Cardiac muscle cell (in vitro differentiated cells and primary cell): Measurements from ENCODE around the gene PLEKHO2. TPM values are rescaled to one million over a fixed set of nuclear protein-coding genes. Genes with fewer than 3 reads are reported as not detected.

ENCODE experiments used
- DNase-seq, 2 donors: peaks; one replicate each; pipeline versions ENCODE4 v3.0.0 to v3.0.0-alpha.2; 2010 to 2017; ENCODE audit warnings: low read depth in 1 of 2, low spot score in 1 of 2
- H3K27ac ChIP-seq: fragments of 200-600 bp; sonication (generic); 2 replicates; pipeline ENCODE4 v1.5.1; 2016
- H3K27me3 ChIP-seq: fragments of 200-600 bp; sonication (generic); 2 replicates; pipeline ENCODE4 v1.6.0; 2016; ENCODE audit warnings: control low read depth
- H3K36me3 ChIP-seq: fragments of 200-600 bp; sonication (generic); 2 replicates; pipeline ENCODE4 v1.5.1; 2016; ENCODE audit warnings: control low read depth
- H3K4me1 ChIP-seq: fragments of 200-600 bp; sonication (generic); 2 replicates; pipeline ENCODE4 v1.8.1; 2017; ENCODE audit warnings: low read depth, mild to moderate bottlenecking, mixed run types
- H3K4me3 ChIP-seq: fragments of 200-600 bp; sonication (generic); 2 replicates; pipeline ENCODE4 v1.5.1; 2016; ENCODE audit warnings: mild to moderate bottlenecking
- H3K9me3 ChIP-seq: fragments of 200-600 bp; sonication (generic); 2 replicates; pipeline ENCODE4 v1.5.1; 2017; ENCODE audit warnings: low read depth, mild to moderate bottlenecking, control low read depth
- polyA plus RNA-seq: library from polyadenylated mRNA; unstranded; fragments of >200 nt; fragmentation: Nextera tagmentation; extraction: Ambion mirVana; gene quantifications from 2 replicates; pipeline ENCODE4 v1.2.1, GENCODE V29; 2016
- total RNA-seq: library from RNA; depleted of rRNA; stranded (reverse); fragments of >200 nt; gene quantifications from 2 replicates; pipeline ENCODE4 v1.2.3, GENCODE V29; 2016
- TF ChIP-seq, protein P1 (sequence below): IDR thresholded peaks from 2 replicates; pipeline ENCODE4 v1.5.1; 2012; ENCODE audit warnings: low read depth, mild to moderate bottlenecking, low read length

PLEKHO2 gene
- total and polyA plus RNA-seq, 2 experiments from 2014 or later: 9.3 to 9.4 TPM

GRCh38 chr15:64896371-64897069 is 54.8 kb downstream of the PLEKHO2 start:
- Histone ChIP-seq H3K4me3 (no peak overlapping the region), H3K9me3 (no peaks in the 10 kb centered on the region), H3K36me3 (no peaks in the 10 kb centered on the region), H3K27me3 (no peaks in the 10 kb centered on the region), H3K4me1 (peaks cover 27% of the 10 kb centered on the region), H3K27ac (peak overlapping the region; percentile 62)
- TF ChIP-seq, protein P1, sequence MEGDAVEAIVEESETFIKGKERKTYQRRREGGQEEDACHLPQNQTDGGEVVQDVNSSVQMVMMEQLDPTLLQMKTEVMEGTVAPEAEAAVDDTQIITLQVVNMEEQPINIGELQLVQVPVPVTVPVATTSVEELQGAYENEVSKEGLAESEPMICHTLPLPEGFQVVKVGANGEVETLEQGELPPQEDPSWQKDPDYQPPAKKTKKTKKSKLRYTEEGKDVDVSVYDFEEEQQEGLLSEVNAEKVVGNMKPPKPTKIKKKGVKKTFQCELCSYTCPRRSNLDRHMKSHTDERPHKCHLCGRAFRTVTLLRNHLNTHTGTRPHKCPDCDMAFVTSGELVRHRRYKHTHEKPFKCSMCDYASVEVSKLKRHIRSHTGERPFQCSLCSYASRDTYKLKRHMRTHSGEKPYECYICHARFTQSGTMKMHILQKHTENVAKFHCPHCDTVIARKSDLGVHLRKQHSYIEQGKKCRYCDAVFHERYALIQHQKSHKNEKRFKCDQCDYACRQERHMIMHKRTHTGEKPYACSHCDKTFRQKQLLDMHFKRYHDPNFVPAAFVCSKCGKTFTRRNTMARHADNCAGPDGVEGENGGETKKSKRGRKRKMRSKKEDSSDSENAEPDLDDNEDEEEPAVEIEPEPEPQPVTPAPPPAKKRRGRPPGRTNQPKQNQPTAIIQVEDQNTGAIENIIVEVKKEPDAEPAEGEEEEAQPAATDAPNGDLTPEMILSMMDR: no peak
- no peak for DNase-seq

- TF ChIP-seq, protein P1: no peak
- no peak overlapping the region for H3K27ac ChIP-seq
- peaks cover 27% of the 10 kb centered on the region for H3K4me1 ChIP-seq
- peak in 1 of 2 donors; percentile 76 for DNase-seq
- no peak overlapping the region for H3K4me3 ChIP-seq
- H3K27me3 ChIP-seq: no peaks in the 10 kb centered on the region
- no peaks in the 10 kb centered on the region for H3K9me3 ChIP-seq
- H3K36me3 ChIP-seq: no peaks in the 10 kb centered on the region
Observed at GRCh38 chr15:64897345-64897985, 55.8 kb downstream of the PLEKHO2 start.

DNA sequence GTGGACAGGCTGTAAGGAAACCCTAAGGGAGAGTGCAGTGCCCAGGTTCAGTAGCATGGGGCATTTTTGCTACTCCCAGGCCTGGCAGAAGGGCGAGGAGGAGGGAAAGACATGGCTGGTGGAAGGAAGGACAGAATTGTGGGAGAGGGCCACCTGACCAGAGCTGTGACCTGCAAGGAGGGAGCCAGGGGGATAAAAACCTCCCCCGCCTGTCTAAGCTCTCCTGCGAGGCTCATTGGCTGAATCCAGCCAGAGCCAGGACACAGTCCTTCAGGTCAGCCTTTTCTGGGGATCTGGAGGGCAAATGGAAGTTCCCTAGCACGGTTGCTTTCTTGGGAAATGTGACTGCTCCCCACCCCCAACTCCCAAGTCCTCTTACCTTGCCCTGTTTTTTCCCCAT is 56.7 kb downstream of the PLEKHO2 start:
- Histone ChIP-seq H3K27me3 (no peaks in the 10 kb centered on the region), H3K27ac (no peak overlapping the region), H3K4me3 (no peak overlapping the region), H3K36me3 (no peaks in the 10 kb centered on the region), H3K4me1 (peaks cover 27% of the 10 kb centered on the region), H3K9me3 (no peaks in the 10 kb centered on the region)
- DNase-seq: no peak
- TF ChIP-seq, protein P1: no peak

DNA sequence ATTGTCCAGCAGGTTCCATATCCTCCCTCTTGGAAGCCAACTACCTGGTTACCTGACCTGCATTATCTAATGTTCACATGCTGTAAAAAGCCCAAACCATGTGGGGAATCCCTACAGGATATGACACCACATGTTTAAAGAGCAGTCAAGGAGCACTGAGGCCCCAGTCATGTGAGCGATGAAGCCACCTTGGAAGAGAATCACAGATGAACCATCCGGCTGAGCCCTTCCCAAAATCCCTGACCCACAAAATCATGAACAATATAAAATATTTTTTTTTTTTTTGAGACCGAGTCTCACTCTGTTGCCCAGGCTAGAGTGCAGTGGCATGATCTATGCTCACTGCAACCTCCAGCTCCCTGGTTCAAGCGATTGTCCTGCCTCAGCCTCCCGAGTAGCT is 59.4 kb downstream of the PLEKHO2 start:
- Histone ChIP-seq H3K4me1 (peaks cover 6% of the 10 kb centered on the region), H3K4me3 (no peak overlapping the region), H3K36me3 (no peaks in the 10 kb centered on the region), H3K27ac (no peak overlapping the region), H3K9me3 (no peaks in the 10 kb centered on the region), H3K27me3 (no peaks in the 10 kb centered on the region)
- no peak for DNase-seq
- TF ChIP-seq, protein P1: no peak

DNA sequence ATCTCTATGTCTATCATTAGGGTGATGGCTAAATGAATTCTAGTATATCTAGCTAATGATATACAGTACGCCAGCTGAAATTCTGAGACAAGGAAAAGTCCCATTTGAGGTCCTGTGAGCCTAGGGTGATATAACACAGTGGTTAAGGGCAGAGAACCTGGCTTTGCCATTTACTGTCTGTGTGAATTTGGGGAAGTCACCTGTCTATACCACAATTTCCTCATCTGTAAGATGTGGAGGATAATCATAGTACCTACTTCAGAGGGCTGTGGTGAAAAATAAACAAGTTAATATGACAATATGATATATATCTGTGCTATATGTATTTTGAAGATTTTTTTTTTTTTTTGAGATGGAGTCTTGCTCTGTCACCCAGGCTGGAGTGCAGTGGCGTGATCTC is 60.2 kb downstream of the PLEKHO2 start:
- no peaks in the 10 kb centered on the region for H3K9me3 ChIP-seq
- H3K4me1 ChIP-seq: peaks cover 3% of the 10 kb centered on the region
- no peaks in the 10 kb centered on the region for H3K27me3 ChIP-seq
- no peak overlapping the region for H3K4me3 ChIP-seq
- TF ChIP-seq, protein P1: no peak
- DNase-seq: no peak
- no peaks in the 10 kb centered on the region for H3K36me3 ChIP-seq
- no peak overlapping the region for H3K27ac ChIP-seq
